Measurements from ENCODE around the gene GLI2. TPM values are rescaled to one million over a fixed set of nuclear protein-coding genes. Genes with fewer than 3 reads are reported as not detected.

The GLI2 gene
- total RNA-seq, 3 donors from 2014 or later (not counting 1 experiment from before 2014, with no cell fraction given): not detected

DNA sequence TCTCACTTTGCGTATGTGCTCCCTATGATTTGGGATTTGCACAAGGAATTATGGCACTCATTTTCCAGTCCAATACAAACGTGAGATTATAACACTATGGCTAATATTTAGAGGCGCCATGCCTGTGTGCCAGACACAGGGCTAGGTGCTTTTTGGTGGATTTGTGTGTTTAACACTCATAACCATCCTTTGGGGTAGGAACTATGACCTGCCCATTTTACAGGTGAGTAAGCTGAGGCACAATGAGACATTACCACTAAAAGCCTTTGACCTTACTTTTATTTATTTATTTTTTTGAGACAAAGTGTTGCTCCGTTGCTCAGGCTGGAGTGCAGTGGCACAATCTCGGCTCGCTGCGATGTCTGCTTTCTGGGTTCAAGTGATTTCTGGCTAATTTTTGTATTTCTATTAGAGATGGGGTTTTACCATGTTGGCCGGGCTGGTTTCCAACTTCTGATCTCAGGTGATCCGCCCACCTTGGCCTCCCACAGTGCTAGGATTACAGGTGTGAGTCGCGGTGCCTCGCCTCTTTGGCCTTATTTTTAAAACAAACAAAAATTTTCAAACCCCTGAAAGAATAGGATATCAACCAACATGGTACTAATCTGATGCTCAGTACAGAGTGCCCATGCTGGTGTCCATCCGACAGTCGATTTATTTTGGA is 26.6 kb upstream of the GLI2 start:
- Histone ChIP-seq H3K9me3 (ENCODE audit: control insufficient read depth, insufficient read depth, low read length) (no peaks in the 10 kb centered on the region), H3K27ac (ENCODE audit: low read length) (no peak overlapping the region), H3K36me3 (ENCODE audit: control insufficient read depth, insufficient read depth, low read length) (no peaks in the 10 kb centered on the region), H3K4me1 (ENCODE audit: control insufficient read depth, insufficient read depth, low read length) (no peaks in the 10 kb centered on the region), H3K4me3 (ENCODE audit: low read length) (no peak overlapping the region), H3K27me3 (ENCODE audit: control insufficient read depth, insufficient read depth, low read length) (no peaks in the 10 kb centered on the region)
- TF ChIP-seq, protein P1, sequence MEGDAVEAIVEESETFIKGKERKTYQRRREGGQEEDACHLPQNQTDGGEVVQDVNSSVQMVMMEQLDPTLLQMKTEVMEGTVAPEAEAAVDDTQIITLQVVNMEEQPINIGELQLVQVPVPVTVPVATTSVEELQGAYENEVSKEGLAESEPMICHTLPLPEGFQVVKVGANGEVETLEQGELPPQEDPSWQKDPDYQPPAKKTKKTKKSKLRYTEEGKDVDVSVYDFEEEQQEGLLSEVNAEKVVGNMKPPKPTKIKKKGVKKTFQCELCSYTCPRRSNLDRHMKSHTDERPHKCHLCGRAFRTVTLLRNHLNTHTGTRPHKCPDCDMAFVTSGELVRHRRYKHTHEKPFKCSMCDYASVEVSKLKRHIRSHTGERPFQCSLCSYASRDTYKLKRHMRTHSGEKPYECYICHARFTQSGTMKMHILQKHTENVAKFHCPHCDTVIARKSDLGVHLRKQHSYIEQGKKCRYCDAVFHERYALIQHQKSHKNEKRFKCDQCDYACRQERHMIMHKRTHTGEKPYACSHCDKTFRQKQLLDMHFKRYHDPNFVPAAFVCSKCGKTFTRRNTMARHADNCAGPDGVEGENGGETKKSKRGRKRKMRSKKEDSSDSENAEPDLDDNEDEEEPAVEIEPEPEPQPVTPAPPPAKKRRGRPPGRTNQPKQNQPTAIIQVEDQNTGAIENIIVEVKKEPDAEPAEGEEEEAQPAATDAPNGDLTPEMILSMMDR (IDR thresholded peaks at IDR 0.05): no peak
- no peak for ATAC-seq
- 81% methylated on average over 14 of the region's 14 CpGs for WGBS (ENCODE audit: insufficient coverage)
- no peaks in the 10 kb centered on the region for H3K9me3 Mint-ChIP-seq
- intact Hi-C loops (cut with micrococcal nuclease): no loop called here
- H3K36me3 Mint-ChIP-seq: no peaks in the 10 kb centered on the region
- H3K27me3 Mint-ChIP-seq (ENCODE audit: low read depth in 2 of 2): peaks cover 0 to 10% of the 10 kb centered on the region in 2 donors
- no peak overlapping the region for H3K27ac Mint-ChIP-seq
- no peak for DNase-seq
- H3K4me1 Mint-ChIP-seq: no peaks in the 10 kb centered on the region
- H3K4me3 Mint-ChIP-seq: no peak overlapping the region

- Mint-ChIP-seq H3K27ac (no peak overlapping the region), H3K4me3 (no peak overlapping the region), H3K36me3 (no peaks in the 10 kb centered on the region), H3K9me3 (no peaks in the 10 kb centered on the region), H3K27me3 (ENCODE audit: low read depth in 2 of 2) (peaks cover 0 to 10% of the 10 kb centered on the region in 2 donors), H3K4me1 (no peaks in the 10 kb centered on the region)
- no peak for ATAC-seq
- no peak for DNase-seq
- TF ChIP-seq, protein P1 (IDR thresholded peaks at IDR 0.05): no peak
- H3K4me3 ChIP-seq (ENCODE audit: low read length): no peak overlapping the region
- H3K27ac ChIP-seq (ENCODE audit: low read length): no peak overlapping the region
- no peaks in the 10 kb centered on the region for H3K36me3 ChIP-seq (ENCODE audit: control insufficient read depth, insufficient read depth, low read length)
- H3K9me3 ChIP-seq (ENCODE audit: control insufficient read depth, insufficient read depth, low read length): no peaks in the 10 kb centered on the region
- H3K27me3 ChIP-seq (ENCODE audit: control insufficient read depth, insufficient read depth, low read length): no peaks in the 10 kb centered on the region
- 71% methylated on average over 5 of the region's 5 CpGs for WGBS (ENCODE audit: insufficient coverage)
- intact Hi-C loops (cut with micrococcal nuclease): no loop called here
- no peaks in the 10 kb centered on the region for H3K4me1 ChIP-seq (ENCODE audit: control insufficient read depth, insufficient read depth, low read length)
Observed at GRCh38 chr2:120709608-120710041, 26.0 kb upstream of the GLI2 start.

DNA sequence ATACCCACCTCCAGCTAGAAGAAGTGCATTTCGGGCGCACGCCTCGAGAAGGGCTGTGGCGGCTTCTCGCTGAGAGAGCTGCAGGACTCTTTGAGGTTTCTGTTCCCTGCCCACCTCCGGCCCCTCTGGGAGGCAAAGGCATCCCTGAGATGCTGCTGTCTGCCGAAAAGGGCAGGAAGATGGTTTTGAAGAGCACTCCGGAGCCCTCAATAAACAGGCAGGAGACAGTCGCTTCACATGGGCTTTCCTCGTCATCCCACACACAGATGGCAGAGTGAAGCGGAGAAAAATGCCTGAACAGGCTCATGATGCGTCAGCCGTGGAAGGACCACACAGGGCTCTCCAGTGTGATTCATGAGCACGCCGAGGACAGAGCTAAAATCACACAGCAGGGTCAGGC is 25.4 kb upstream of the GLI2 start:
- TF ChIP-seq, protein P1 (IDR thresholded peaks at IDR 0.05): no peak
- Histone ChIP-seq H3K27ac (ENCODE audit: low read length) (no peak overlapping the region), H3K36me3 (ENCODE audit: control insufficient read depth, insufficient read depth, low read length) (no peaks in the 10 kb centered on the region), H3K27me3 (ENCODE audit: control insufficient read depth, insufficient read depth, low read length) (no peaks in the 10 kb centered on the region), H3K4me3 (ENCODE audit: low read length) (no peak overlapping the region), H3K4me1 (ENCODE audit: control insufficient read depth, insufficient read depth, low read length) (no peaks in the 10 kb centered on the region), H3K9me3 (ENCODE audit: control insufficient read depth, insufficient read depth, low read length) (no peaks in the 10 kb centered on the region)
- H3K4me1 Mint-ChIP-seq: no peaks in the 10 kb centered on the region
- WGBS (ENCODE audit: insufficient coverage): 90% methylated on average over 16 of the region's 16 CpGs
- no peak overlapping the region for H3K27ac Mint-ChIP-seq
- DNase-seq (no peak), ATAC-seq (no peak)
- intact Hi-C loops (cut with micrococcal nuclease): no loop called here
- no peaks in the 10 kb centered on the region for H3K9me3 Mint-ChIP-seq
- H3K4me3 Mint-ChIP-seq: no peak overlapping the region
- H3K27me3 Mint-ChIP-seq (ENCODE audit: low read depth in 2 of 2): peaks cover 0 to 10% of the 10 kb centered on the region in 2 donors
- H3K36me3 Mint-ChIP-seq: no peaks in the 10 kb centered on the region

- intact Hi-C loops (cut with micrococcal nuclease): no loop called here
- no peaks in the 10 kb centered on the region for H3K36me3 ChIP-seq (ENCODE audit: control insufficient read depth, insufficient read depth, low read length)
- H3K27ac ChIP-seq (ENCODE audit: low read length): no peak overlapping the region
- DNase-seq (no peak), ATAC-seq (no peak)
- 67% methylated on average over 5 of the region's 5 CpGs for WGBS (ENCODE audit: insufficient coverage)
- Mint-ChIP-seq H3K4me1 (no peaks in the 10 kb centered on the region), H3K9me3 (no peaks in the 10 kb centered on the region), H3K27me3 (ENCODE audit: low read depth in 2 of 2) (peaks cover 0 to 10% of the 10 kb centered on the region in 2 donors), H3K36me3 (no peaks in the 10 kb centered on the region), H3K27ac (no peak overlapping the region), H3K4me3 (no peak overlapping the region)
- H3K27me3 ChIP-seq (ENCODE audit: control insufficient read depth, insufficient read depth, low read length): no peaks in the 10 kb centered on the region
- no peaks in the 10 kb centered on the region for H3K4me1 ChIP-seq (ENCODE audit: control insufficient read depth, insufficient read depth, low read length)
- no peak overlapping the region for H3K4me3 ChIP-seq (ENCODE audit: low read length)
- H3K9me3 ChIP-seq (ENCODE audit: control insufficient read depth, insufficient read depth, low read length): no peaks in the 10 kb centered on the region
- TF ChIP-seq, protein P1 (IDR thresholded peaks at IDR 0.05): no peak
Observed at GRCh38 chr2:120711694-120712093, 24.0 kb upstream of the GLI2 start.

Measured in natural killer cell (primary cell).